HG03378 (cell line): ENCODE measurements around the gene PRKG1.
"Not testable (repeated sequence)": the region's sequence is repeated elsewhere in the genome, so short reads cannot be mapped to it uniquely, and the experiment has no call there.

ENCODE experiments used
- ATAC-seq: cut with Tn5 transposase; IDR thresholded peaks from one replicate; pipeline ENCODE4 v1.9.1; 2021; ENCODE audit warnings: mild to moderate bottlenecking, moderate library complexity; ENCODE audit not compliant: unreplicated experiment

PRKG1 gene

GRCh38 chr10:52011118-52011517 is 936.8 kb downstream of the PRKG1 start:
- ATAC-seq: no peak

DNA sequence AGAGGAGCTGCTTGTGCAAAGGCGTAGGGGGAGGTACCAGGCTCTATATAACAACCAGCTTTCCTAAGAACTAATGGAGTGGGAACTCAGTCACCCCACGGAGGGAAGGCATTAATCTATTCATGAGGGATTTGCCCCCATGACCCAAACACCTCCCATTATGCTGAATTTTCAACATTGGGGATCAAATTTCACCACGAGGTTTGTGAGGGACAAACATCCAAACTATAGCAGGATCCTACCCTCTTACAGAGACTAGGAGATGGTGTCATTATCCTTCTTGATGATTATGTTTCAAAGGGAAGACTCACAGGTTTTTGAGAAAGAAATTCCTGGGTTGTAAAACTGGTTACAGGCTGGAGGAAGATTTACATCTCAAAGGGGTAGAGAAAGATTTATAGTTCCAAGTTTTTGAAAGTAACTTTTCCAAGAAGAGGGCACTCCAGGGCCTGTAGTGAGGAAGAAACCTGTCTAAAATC is 944.8 kb downstream of the PRKG1 start:
- no peak for ATAC-seq

GRCh38 chr10:52019656-52020055 is 945.4 kb downstream of the PRKG1 start:
- no peak for ATAC-seq

DNA sequence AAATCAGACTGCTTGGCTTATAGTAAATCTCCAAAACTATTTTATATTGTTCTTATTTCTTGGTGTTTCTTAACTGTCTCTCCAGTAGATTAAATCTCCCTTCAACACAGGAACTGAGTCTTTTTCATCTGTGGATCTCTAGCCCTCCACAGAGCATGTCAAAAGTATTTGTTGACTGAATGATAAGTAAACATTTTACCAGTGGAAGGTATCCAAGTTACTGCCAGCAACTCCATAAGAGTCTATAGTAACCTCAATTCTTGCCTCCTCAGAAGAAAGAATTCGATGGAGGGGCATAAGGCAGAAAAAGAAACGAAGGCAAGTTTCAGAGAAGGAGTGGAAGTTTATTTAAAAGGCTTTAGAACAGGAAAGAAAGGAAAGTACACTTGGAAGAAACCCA is 945.9 kb downstream of the PRKG1 start:
- ATAC-seq: no peak

GRCh38 chr10:52020702-52021101 is 946.4 kb downstream of the PRKG1 start:
- ATAC-seq: no peak

DNA sequence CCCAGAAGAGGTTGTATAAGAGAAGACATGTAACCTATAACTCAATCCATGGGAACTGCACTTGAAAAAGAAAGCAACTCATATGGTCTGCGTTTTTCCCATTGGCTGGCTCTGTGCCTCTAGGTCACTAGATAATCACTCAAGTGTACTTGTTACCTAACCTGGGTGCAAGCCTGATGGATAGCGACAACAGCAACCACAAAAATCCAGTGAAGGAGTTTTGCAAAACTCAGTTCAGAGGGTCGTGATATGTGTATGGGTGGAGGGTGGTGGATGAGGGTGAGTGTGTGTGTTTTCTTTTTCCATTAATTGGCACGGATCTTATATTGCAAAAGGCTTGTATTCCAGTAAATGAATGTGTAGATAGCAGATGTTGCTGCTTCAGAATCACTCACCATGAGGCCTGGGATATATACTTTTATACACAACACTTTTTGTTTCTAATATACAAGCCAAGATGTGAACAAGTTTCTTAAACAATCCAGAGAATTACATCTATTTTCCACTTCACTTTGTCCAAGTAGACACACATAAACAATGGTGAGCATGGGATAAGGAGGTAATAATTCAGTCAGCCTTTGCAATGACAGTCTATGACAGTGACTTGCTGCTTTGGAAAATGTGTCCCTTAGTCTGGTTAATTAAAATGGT is 952.9 kb downstream of the PRKG1 start:
- no peak for ATAC-seq

DNA sequence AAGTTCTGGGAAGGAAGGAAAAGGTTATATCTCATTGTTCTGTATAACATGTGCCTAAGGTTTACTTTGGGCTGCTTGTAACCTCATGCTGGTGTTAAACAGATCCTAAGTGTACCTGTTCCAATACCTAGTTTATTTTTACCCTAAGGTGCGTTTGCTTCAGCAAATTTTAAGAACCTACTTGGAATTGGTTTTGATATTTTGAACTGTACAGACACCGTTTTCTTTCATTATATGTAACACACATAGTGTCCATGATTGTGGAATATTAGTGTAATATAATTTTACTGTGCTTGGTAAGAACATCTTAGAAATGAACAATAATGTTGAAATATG is 954.2 kb downstream of the PRKG1 start:
- no peak for ATAC-seq

GRCh38 chr10:52029628-52030027 is 955.3 kb downstream of the PRKG1 start:
- ATAC-seq: no peak

DNA sequence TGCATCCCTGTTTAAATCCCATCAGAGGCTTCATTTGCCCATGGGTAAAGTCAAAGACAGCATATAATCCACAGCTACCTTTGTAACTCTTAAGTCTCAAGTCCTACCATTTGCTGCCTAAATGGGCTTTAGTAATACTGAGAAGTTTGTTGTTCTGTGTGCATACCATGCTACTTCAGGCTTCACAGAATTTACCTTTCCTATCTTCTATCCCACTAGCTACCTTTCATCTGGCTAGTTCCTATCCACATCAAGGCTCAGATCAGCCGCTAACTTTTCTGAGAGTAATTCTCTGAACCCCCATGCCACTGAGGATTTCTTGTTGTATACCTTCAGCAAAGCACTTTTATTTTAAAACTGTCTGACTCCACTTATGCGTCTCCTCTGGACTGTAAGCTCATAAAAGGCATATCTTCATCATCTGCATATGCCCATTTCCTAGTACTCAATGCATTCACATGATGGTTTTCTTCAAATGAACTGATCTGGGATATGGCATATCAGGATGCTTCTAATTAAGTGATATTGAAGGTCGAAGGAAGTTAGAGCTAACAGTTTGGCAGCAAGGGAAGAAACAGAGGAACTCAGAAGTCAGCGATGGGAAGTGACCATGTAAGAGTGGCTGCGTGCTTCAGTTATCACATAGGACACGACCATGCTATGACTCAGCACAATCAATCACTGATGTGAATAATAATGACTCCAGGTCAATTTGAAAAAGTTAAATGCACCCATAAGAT is 955.9 kb downstream of the PRKG1 start:
- no peak for ATAC-seq

DNA sequence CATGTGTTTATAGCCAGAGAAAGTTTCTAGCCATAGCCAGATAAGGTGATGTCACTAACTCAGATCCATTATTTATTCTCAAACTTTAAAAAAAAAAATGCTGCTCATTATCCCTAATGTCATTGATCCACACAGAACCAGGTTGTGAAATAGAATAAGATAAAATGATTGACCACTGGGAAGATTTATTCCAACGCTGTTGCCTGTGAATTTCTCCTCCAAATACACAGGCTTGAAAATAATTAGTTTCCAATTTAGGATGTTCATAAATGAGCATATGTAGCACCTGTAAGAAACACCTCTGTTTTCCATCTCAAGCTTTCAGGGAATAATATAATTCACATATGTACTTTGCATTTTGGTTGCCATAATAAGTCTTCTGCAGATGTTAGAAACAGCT is 956.7 kb downstream of the PRKG1 start:
- no peak for ATAC-seq

DNA sequence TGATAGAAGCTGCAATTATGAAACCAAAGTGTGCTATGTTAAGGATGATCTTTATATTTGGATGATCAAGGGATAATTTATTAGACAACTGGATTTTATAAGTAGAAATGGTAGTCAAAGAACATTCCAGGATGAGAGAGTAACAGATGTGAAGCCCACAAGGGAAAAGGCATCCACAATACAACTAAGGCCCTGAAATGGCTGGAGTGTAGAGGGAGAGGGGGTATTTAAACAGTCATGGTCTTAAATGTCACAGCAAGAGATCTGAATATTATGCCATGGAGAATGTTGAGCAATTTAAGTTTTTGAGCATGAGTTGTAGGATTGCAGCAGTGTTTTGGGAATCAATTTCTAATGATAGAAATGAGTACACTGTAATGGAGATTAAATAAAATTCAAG is 957.5 kb downstream of the PRKG1 start:
- no peak for ATAC-seq

DNA sequence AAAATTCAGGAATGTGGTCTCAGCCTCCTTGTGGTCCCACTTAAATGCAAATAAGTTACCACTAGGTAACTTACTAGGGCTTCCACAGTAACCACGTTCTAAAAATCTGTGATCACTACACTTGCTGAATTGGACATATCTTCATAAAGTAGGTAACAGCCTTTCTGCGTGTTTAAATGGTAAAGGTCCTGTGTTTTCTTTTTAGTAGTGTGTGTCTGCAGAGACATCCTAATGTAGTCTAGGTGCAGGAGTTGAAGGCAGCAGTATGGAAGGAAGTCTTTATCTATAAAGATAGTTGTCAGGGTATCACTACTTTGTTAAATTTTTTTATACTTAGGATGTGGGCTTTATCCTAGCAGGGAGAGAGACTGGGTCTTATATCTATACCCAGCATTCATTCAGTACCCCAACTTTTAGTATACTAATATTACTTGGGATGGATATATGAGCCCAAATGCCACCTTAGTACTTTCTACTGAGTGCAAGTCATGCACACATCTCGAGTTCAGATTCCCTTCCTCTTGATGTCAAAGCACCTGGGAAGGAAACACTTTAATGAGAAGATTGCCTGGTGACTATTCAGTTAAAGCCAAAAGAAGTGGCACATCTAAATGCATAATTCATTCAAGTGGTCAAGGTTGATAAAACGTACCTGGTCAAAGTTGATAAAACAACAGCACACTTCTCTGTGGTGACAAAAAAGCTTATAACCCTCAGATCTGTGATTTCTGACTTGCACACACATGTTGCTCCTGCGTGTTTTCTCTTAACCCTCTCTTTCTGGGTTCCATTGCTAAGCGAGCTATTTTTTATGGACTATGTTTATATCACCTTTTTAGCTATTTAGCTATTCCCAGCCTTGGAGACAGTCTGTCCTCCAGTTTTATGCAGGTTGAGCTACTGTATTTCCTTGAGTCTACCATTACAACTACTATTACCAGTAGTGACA is 958.7 kb downstream of the PRKG1 start:
- no peak for ATAC-seq

DNA sequence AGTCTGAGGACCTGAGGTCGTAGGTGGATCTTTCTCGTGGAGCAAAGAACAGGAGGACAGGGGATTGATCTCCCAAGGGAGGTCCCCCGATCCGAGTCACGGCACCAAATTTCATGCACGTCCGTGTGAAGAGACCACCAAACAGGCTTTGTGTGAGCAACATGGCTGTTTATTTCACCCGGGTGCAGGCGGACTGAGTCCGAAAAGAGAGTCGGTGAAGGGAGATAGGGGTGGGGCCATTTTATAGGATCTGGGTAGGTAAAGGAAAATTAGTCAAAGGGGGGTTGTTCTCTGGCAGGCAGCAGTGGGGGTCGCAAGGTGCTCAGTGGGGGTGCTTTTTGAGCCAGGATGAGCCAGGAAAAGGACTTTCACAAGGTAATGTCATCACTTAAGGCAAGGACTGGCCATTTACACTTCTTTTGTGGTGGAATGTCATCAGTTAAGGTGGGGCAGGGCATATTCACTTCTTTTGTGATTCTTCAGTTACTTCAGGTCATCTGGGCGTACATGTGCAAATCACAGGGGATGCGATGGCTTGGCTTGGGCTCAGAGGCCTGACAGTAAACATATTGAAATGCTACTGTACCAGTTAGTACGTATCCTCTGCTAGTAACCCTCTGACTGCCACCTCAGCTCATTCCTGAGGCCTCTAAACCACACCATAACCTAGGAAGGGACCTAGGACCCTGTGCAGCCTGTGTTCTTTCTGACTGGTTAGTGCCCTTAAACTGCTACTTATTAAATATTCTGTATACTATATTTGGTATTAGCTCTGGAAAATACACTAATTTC is 964.9 kb downstream of the PRKG1 start:
- ATAC-seq: not testable (repeated sequence)

DNA sequence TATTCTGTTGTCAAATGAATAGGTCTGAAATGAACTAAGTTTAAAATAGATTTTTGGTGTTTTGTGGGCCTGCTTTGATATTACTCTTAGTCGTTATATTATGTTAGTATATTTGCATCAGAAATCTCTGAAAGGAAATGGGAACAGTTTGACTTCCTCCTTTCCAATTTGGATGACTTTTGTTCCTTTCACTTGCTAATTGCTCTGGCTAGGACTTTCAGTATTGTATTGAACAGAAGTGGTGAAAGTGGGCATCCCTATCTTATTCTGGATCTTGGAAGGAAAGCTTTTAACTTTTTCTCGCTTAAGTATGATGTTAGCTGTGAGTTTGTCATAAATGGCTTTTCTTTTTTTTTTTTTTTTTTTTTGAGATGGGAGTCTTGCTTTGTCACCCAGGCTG is 966.2 kb downstream of the PRKG1 start:
- ATAC-seq: no peak

GRCh38 chr10:52043811-52044210 is 969.5 kb downstream of the PRKG1 start:
- ATAC-seq: no peak

GRCh38 chr10:52048051-52048450 is 973.8 kb downstream of the PRKG1 start:
- ATAC-seq: no peak

- ATAC-seq: no peak
Observed at GRCh38 chr10:52050429-52051047, 976.3 kb downstream of the PRKG1 start.

GRCh38 chr10:52053497-52053896 is 979.2 kb downstream of the PRKG1 start:
- ATAC-seq: no peak

DNA sequence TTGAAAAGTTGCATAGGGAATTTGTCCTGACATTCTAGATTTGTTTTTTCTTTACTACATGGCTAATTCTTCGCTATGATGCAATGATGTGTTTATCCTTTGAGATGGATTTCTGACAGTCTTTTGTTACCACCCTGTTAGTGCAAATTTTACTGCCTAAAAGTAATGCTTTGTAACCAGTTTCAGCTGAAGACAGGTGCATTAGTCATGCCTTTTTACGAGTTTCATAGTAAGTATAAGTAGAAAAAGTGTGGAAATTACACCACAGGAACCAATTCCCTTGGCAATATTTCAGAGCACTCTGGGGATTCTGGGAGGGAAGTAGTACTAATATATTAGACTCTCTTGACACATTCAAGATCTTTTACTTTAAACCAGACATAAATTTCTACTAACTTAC is 982.0 kb downstream of the PRKG1 start:
- ATAC-seq: no peak

DNA sequence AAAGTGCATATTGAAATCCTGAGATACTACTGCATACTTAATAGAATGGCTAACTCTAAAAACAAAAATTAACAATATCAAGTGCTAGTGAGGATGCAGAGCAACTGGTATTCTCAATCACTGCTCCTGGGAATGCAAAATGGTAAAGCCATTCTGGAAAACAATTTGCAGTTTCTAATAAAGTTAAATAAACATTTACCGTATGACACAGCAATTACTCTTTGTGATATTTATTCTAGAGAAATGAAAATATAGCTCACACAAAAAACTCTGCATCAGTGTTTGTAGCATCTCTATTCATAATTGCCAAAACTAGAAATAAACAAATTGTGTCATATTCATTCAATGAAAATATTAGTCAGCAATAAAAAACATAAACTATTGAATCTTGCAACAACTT is 984.8 kb downstream of the PRKG1 start:
- no peak for ATAC-seq
